ENCODE results near the gene PPP3CA. TPM values are rescaled to one million over a fixed set of nuclear protein-coding genes. Genes with fewer than 3 reads are reported as not detected.

Gene PPP3CA
- total and polyA plus RNA-seq, 2 donors (not counting 1 experiment from before 2014, with no cell fraction given), result 66.4 to 79.3 TPM

GRCh38 chr4:101286663-101287062 lies 60.7 kb downstream of the PPP3CA start:
- Histone ChIP-seq H3K79me2 (ENCODE audit: control insufficient read depth, insufficient read depth, low read length) (peaks cover 30% of the 10 kb centered on the region), H3K9ac (ENCODE audit: insufficient read depth, low read length) (no peak overlapping the region)

GRCh38 chr4:101285985-101286384 lies 61.3 kb downstream of the PPP3CA start:
- Histone ChIP-seq H3K4me2 (ENCODE audit: extremely low read depth, insufficient read depth, low read length) (no peak overlapping the region), H3K4me3 (replicated peaks in 1 of 4; ENCODE audit: control extremely low read depth in 1 of 4, insufficient read depth in 1 of 4, low read depth in 3 of 4, low read length in 4 of 4) (no peak overlapping the region), H3K36me3 (ENCODE audit: control insufficient read depth, insufficient read depth, low read length) (no peaks in the 10 kb centered on the region), H3K27me3 (ENCODE audit: control insufficient read depth, insufficient read depth, low read length) (no peaks in the 10 kb centered on the region), H3K9me3 (ENCODE audit: control insufficient read depth, insufficient read depth, low read depth, low read length) (no peaks in the 10 kb centered on the region), H3K9ac (ENCODE audit: insufficient read depth, low read length) (no peak overlapping the region), H3K27ac (ENCODE audit: insufficient read depth, low read length) (no peak overlapping the region), H3K79me2 (ENCODE audit: control insufficient read depth, insufficient read depth, low read length) (peaks cover 28% of the 10 kb centered on the region), H2AFZ (ENCODE audit: low read length) (no peak overlapping the region), H3K4me1 (ENCODE audit: control insufficient read depth, extremely low read depth, insufficient read depth, low read length) (peaks cover 2% of the 10 kb centered on the region), H4K20me1 (ENCODE audit: control insufficient read depth, extremely low read depth, insufficient read depth, low read length) (no peaks in the 10 kb centered on the region)
- no peak for TF ChIP-seq EZH2 (IDR thresholded peaks at IDR 0.05; ENCODE audit: low read length, missing control alignments)
- TF ChIP-seq CTCF (conservative IDR thresholded peaks at IDR 0.05 in 1 of 2, IDR thresholded peaks at IDR 0.05 in 1 of 2; ENCODE audit: low read depth in 1 of 2, low read length in 2 of 2), result no peak
- DNase-seq (ENCODE audit: low read depth in 2 of 2), result no peak

More at GRCh38 chr4:101286663-101287062, 60.7 kb downstream of the PPP3CA start:
- no peak overlapping the region for H3K27ac ChIP-seq (ENCODE audit: insufficient read depth, low read length)
- H3K4me2 ChIP-seq (ENCODE audit: extremely low read depth, insufficient read depth, low read length), result no peak overlapping the region
- no peak for DNase-seq (ENCODE audit: low read depth in 2 of 2)
- no peaks in the 10 kb centered on the region for H3K27me3 ChIP-seq (ENCODE audit: control insufficient read depth, insufficient read depth, low read length)
- H4K20me1 ChIP-seq (ENCODE audit: control insufficient read depth, extremely low read depth, insufficient read depth, low read length), result no peaks in the 10 kb centered on the region
- peaks cover 2% of the 10 kb centered on the region for H3K4me1 ChIP-seq (ENCODE audit: control insufficient read depth, extremely low read depth, insufficient read depth, low read length)
- no peaks in the 10 kb centered on the region for H3K36me3 ChIP-seq (ENCODE audit: control insufficient read depth, insufficient read depth, low read length)
- TF ChIP-seq EZH2 (IDR thresholded peaks at IDR 0.05; ENCODE audit: low read length, missing control alignments), result no peak
- TF ChIP-seq CTCF (conservative IDR thresholded peaks at IDR 0.05 in 1 of 2, IDR thresholded peaks at IDR 0.05 in 1 of 2; ENCODE audit: low read depth in 1 of 2, low read length in 2 of 2), result no peak
- H3K9me3 ChIP-seq (ENCODE audit: control insufficient read depth, insufficient read depth, low read depth, low read length), result no peaks in the 10 kb centered on the region
- no peak overlapping the region for H2AFZ ChIP-seq (ENCODE audit: low read length)
- no peak overlapping the region for H3K4me3 ChIP-seq (replicated peaks in 1 of 4; ENCODE audit: control extremely low read depth in 1 of 4, insufficient read depth in 1 of 4, low read depth in 3 of 4, low read length in 4 of 4)

- H3K36me3 ChIP-seq (ENCODE audit: control insufficient read depth, insufficient read depth, low read length), result no peaks in the 10 kb centered on the region
- no peak overlapping the region for H3K4me3 ChIP-seq (replicated peaks in 1 of 4; ENCODE audit: control extremely low read depth in 1 of 4, insufficient read depth in 1 of 4, low read depth in 3 of 4, low read length in 4 of 4)
- peaks cover 5% of the 10 kb centered on the region for H3K4me1 ChIP-seq (ENCODE audit: control insufficient read depth, extremely low read depth, insufficient read depth, low read length)
- H3K79me2 ChIP-seq (ENCODE audit: control insufficient read depth, insufficient read depth, low read length), result peaks cover 19% of the 10 kb centered on the region
- no peak overlapping the region for H2AFZ ChIP-seq (ENCODE audit: low read length)
- H3K4me2 ChIP-seq (ENCODE audit: extremely low read depth, insufficient read depth, low read length), result no peak overlapping the region
- DNase-seq (ENCODE audit: low read depth in 2 of 2), result peak in 1 of 2 donors; percentile 19
- no peaks in the 10 kb centered on the region for H3K27me3 ChIP-seq (ENCODE audit: control insufficient read depth, insufficient read depth, low read length)
- H3K27ac ChIP-seq (ENCODE audit: insufficient read depth, low read length), result no peak overlapping the region
- no peaks in the 10 kb centered on the region for H4K20me1 ChIP-seq (ENCODE audit: control insufficient read depth, extremely low read depth, insufficient read depth, low read length)
- no peaks in the 10 kb centered on the region for H3K9me3 ChIP-seq (ENCODE audit: control insufficient read depth, insufficient read depth, low read depth, low read length)
- TF ChIP-seq EZH2 (IDR thresholded peaks at IDR 0.05; ENCODE audit: low read length, missing control alignments) (no peak), CTCF (conservative IDR thresholded peaks at IDR 0.05 in 1 of 2, IDR thresholded peaks at IDR 0.05 in 1 of 2; ENCODE audit: low read depth in 1 of 2, low read length in 2 of 2) (no peak)
- H3K9ac ChIP-seq (ENCODE audit: insufficient read depth, low read length), result no peak overlapping the region
Measured at GRCh38 chr4:101284546-101284945, 62.8 kb downstream of the PPP3CA start.
